ENCODE measurements around the gene ADNP2. TPM values are rescaled to one million over a fixed set of nuclear protein-coding genes. Genes with fewer than 3 reads are reported as not detected.

The ADNP2 gene
- total and polyA plus RNA-seq, 2 donors (not counting 1 experiment from before 2014, with no cell fraction given): 4.7 to 14.7 TPM

- no peak overlapping the region for H3K4me2 ChIP-seq (replicated peaks; ENCODE audit: low read depth, low read length, poor library complexity, severe bottlenecking)
- Mint-ChIP-seq H3K27ac (no peak overlapping the region), H3K4me3 (no peak overlapping the region), H3K9me3 (ENCODE audit: insufficient read depth) (no peaks in the 10 kb centered on the region), H3K27me3 (no peaks in the 10 kb centered on the region), H3K4me1 (peaks cover 6% of the 10 kb centered on the region)
- H2AFZ ChIP-seq (ENCODE audit: insufficient read depth, low read depth, low read length, poor library complexity, severe bottlenecking): no peak overlapping the region
- H3K4me3 ChIP-seq (ENCODE audit: control extremely low read depth in 1 of 5, extremely low read depth in 1 of 5, insufficient read depth in 1 of 5, low read depth in 2 of 5, low read length in 4 of 5): no peak overlapping the region
- H3K9ac ChIP-seq (ENCODE audit: low read length): no peak overlapping the region
- DNase-seq (no peak), ATAC-seq (ENCODE audit: low read depth) (no peak)
- ChIA-PET POLR2A (no interaction called here), CTCF (no interaction called here)
- H3K36me3 ChIP-seq (replicated peaks in 1 of 2; ENCODE audit: control extremely low read depth in 1 of 2, control insufficient read depth in 1 of 2, extremely low read depth in 1 of 2, insufficient read depth in 2 of 2, low read length in 1 of 2): peaks cover 2% of the 10 kb centered on the region in 2 experiments
- no peaks in the 10 kb centered on the region for H3K4me1 ChIP-seq (ENCODE audit: control insufficient read depth in 2 of 2, insufficient read depth in 2 of 2, low read length in 2 of 2)
- H3K9me3 ChIP-seq (ENCODE audit: control extremely low read depth in 1 of 3, control insufficient read depth in 2 of 3, insufficient read depth in 1 of 3, low read length in 2 of 3): no peaks in the 10 kb centered on the region
- no peak overlapping the region for H3K27ac ChIP-seq (ENCODE audit: low read length in 2 of 2)
- TF ChIP-seq EZH2 (IDR thresholded peaks at IDR 0.05; ENCODE audit: borderline replicate concordance, insufficient read depth, low read depth, low read length, poor library complexity, severe bottlenecking): no peak
- TF ChIP-seq CTCF (IDR thresholded peaks at IDR 0.05): no peak
- WGBS (ENCODE audit: insufficient coverage): no CpG with 5 or more reads among the region's 1 CpG
- H3K79me2 ChIP-seq (ENCODE audit: control insufficient read depth, insufficient read depth, low read length): peaks cover 48% of the 10 kb centered on the region
- peaks cover 6% of the 10 kb centered on the region for H4K20me1 ChIP-seq (ENCODE audit: control insufficient read depth, insufficient read depth, low read length, poor library complexity, severe bottlenecking)
- intact Hi-C loops (cut with micrococcal nuclease): no loop called here
- no peaks in the 10 kb centered on the region for H3K27me3 ChIP-seq (replicated peaks in 1 of 4; ENCODE audit: control extremely low read depth in 1 of 4, control insufficient read depth in 3 of 4, insufficient read depth in 4 of 4, low read length in 3 of 4)
Observed at GRCh38 chr18:80127635-80128034, 18.6 kb downstream of the ADNP2 start.

DNA sequence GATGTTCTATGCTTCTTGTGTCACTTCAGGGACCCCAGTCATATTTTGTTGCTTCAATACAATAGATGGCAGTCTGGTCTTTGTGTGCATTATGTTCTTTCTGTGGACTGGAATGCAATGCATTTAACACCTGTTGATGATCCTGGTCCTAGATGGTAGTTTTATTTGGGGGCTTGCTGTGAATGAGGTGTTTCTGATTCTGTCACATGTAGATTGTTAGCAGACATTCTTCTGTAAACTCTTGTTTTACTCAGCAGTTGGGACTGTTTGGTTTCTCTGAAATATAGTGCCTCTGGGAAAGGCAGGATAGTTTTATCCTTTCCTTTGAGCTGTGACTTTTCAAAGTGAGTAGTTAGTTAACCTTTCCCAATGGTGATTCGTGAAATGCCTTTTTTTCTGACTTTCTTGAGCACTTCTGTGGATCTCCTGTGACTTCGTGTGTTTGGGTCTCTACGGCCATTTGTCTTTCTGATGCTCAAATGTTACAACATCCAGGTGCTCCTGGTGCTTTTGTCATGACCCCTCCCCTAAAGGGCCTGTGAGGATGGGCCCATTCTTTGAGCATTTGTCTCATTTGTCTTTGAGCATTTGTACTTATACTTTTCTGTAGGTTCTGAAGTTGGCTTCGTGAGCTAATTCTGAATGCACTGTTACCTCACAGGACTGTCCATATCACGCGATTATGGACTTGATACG lies 20.8 kb downstream of the ADNP2 start:
- Mint-ChIP-seq H3K27ac (no peak overlapping the region), H3K27me3 (no peaks in the 10 kb centered on the region), H3K4me3 (no peak overlapping the region), H3K4me1 (peaks cover 4% of the 10 kb centered on the region), H3K9me3 (ENCODE audit: insufficient read depth) (no peaks in the 10 kb centered on the region)
- POLR2A ChIA-PET: no interaction called here
- H3K79me2 ChIP-seq (ENCODE audit: control insufficient read depth, insufficient read depth, low read length): peaks cover 28% of the 10 kb centered on the region
- no peak overlapping the region for H3K9ac ChIP-seq (ENCODE audit: low read length)
- CTCF ChIA-PET: no interaction called here
- no peak overlapping the region for H3K4me2 ChIP-seq (replicated peaks; ENCODE audit: low read depth, low read length, poor library complexity, severe bottlenecking)
- H3K36me3 ChIP-seq (replicated peaks in 1 of 2; ENCODE audit: control extremely low read depth in 1 of 2, control insufficient read depth in 1 of 2, extremely low read depth in 1 of 2, insufficient read depth in 2 of 2, low read length in 1 of 2): peaks cover 2 to 16% of the 10 kb centered on the region in 2 experiments
- WGBS (ENCODE audit: insufficient coverage): 97% methylated on average over 3 of the region's 7 CpGs
- no peak overlapping the region for H3K4me3 ChIP-seq (ENCODE audit: control extremely low read depth in 1 of 5, extremely low read depth in 1 of 5, insufficient read depth in 1 of 5, low read depth in 2 of 5, low read length in 4 of 5)
- H3K27ac ChIP-seq (ENCODE audit: low read length in 2 of 2): no peak overlapping the region
- H3K27me3 ChIP-seq (replicated peaks in 1 of 4; ENCODE audit: control extremely low read depth in 1 of 4, control insufficient read depth in 3 of 4, insufficient read depth in 4 of 4, low read length in 3 of 4): no peaks in the 10 kb centered on the region
- no peaks in the 10 kb centered on the region for H3K9me3 ChIP-seq (ENCODE audit: control extremely low read depth in 1 of 3, control insufficient read depth in 2 of 3, insufficient read depth in 1 of 3, low read length in 2 of 3)
- DNase-seq (no peak), ATAC-seq (ENCODE audit: low read depth) (no peak)
- intact Hi-C loops (cut with micrococcal nuclease): no loop called here
- TF ChIP-seq CTCF (IDR thresholded peaks at IDR 0.05): no peak
- TF ChIP-seq EZH2 (IDR thresholded peaks at IDR 0.05; ENCODE audit: borderline replicate concordance, insufficient read depth, low read depth, low read length, poor library complexity, severe bottlenecking): no peak
- no peak overlapping the region for H2AFZ ChIP-seq (ENCODE audit: insufficient read depth, low read depth, low read length, poor library complexity, severe bottlenecking)
- no peaks in the 10 kb centered on the region for H3K4me1 ChIP-seq (ENCODE audit: control insufficient read depth in 2 of 2, insufficient read depth in 2 of 2, low read length in 2 of 2)
- peaks cover 6% of the 10 kb centered on the region for H4K20me1 ChIP-seq (ENCODE audit: control insufficient read depth, insufficient read depth, low read length, poor library complexity, severe bottlenecking)

Data from B cell (primary cell).